ENCODE results near the gene INSYN1. TPM values are rescaled to one million over a fixed set of nuclear protein-coding genes. Genes with fewer than 3 reads are reported as not detected.

INSYN1 gene
- total RNA-seq, 4 donors from 2014 or later, result 2.6 to 4.7 (median 3.7) TPM

DNA sequence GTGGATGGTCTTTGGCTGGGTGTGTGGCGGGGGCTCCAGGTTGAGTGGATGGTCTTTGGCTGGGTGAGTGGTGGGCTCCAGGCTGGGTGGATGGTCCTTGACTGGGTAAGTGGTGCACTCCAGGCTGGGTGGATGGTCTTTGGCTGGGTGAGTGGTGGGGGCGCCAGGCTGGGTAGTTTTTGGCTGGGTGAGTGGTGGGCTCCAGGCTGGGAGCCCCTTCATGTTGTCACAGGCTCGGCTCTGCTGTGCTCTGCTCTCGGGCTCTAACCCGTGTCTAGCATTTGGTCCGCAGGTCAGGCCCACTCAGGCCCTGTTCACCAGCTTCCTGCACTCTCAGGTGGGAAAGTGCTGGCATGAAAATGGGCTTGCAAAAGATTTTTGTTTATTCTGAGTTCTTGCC, 43.9 kb downstream of the INSYN1 start:
- TF ChIP-seq, protein P1, sequence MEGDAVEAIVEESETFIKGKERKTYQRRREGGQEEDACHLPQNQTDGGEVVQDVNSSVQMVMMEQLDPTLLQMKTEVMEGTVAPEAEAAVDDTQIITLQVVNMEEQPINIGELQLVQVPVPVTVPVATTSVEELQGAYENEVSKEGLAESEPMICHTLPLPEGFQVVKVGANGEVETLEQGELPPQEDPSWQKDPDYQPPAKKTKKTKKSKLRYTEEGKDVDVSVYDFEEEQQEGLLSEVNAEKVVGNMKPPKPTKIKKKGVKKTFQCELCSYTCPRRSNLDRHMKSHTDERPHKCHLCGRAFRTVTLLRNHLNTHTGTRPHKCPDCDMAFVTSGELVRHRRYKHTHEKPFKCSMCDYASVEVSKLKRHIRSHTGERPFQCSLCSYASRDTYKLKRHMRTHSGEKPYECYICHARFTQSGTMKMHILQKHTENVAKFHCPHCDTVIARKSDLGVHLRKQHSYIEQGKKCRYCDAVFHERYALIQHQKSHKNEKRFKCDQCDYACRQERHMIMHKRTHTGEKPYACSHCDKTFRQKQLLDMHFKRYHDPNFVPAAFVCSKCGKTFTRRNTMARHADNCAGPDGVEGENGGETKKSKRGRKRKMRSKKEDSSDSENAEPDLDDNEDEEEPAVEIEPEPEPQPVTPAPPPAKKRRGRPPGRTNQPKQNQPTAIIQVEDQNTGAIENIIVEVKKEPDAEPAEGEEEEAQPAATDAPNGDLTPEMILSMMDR (IDR thresholded peaks at IDR 0.05; ENCODE audit: low read depth), result no peak

DNA sequence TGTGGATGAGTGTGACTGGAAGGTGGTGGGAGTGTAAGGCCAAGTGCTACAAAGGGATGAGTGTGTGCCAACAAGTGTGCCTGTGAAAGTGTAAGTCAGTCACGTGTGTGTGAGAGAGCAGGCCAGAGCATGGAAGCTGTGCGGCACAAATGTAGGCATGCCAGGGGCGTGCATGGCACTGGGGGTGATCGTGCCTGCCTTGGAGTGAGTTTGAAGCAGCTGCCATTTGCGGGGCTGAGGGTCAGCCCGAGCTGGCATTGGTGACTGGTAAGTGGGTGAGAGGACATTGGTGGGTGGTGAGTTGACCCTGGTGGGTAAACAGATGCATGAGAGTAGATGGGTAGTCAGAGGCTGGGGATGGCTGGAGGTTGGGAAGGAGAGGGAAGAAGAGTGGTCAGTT, 44.5 kb downstream of the INSYN1 start:
- TF ChIP-seq, protein P1 (IDR thresholded peaks at IDR 0.05; ENCODE audit: low read depth), result no peak

DNA sequence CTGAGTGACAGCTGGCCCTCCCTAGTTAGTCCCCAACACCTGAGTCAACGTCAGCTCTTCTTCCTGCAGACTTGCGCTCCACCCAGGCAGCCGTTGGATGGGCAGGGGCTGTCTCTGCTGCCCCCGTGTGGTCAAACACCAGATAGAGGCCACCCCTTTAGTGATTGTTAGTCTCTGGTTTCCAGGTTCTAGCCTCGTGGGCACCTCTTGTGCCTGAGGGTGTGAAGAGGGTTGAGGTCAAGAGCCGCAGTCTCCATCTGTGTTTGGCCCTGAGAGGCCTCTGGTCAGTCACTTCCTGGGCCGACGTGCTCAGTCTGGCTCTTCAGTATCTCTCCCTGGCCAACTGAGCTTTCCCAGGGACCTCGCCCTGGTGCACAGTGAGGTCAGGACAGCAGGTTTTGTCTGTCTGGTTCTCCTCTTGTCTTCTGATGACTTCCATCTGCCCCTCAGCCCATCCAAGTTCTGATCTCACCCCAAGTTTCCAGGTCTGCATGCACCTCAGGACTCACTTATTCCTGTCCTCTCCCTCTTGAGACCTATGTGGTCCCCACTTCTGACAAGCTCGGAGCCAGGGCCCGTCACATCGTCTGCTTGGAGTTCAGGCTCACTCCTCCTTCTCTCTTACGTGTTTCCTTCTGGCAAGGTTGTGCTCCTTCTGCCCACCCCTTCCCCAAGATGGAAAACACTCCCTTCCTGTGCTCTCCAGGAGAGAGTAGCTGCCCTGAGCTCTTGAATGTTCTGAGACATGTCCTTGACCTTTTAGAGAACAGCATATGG, 48.1 kb downstream of the INSYN1 start:
- TF ChIP-seq, protein P1 (IDR thresholded peaks at IDR 0.05; ENCODE audit: low read depth), result no peak

DNA sequence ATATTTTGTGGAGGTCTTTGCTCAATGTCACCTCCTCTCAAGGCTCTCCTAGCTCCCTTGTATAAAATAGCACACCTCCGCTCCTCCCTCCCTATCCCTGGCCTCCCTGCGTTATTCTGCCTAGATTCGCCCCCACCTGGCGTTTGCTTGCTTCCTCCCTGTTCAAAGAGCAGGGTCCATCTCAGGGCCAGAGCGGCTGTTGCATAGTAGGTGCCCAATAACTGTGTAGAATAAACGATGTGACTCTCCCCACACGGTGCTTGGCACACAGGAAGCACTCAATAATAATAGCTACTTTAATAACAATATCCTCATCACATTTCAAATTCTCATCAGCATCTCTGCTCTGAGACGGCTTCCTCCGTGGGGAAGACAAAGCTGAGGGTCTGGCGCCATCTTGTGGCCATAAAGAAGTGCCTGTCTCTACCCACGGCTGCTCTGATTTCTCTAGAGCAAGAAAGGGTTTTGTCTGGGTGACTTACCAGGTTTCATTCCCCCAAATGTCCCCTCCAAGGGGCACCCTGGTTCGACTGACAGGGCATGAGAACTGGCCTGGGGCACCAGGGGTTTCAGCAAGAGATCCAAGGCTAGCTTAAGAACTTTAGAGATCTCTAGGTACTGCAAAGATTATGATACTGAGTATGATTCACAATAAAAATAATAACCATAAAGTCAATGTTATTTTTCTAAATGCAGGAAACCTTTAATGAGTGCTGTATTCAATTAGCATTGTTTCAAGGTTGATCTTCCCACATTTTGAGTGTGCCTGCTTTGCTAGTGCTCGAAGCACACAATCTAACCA, 52.9 kb downstream of the INSYN1 start:
- TF ChIP-seq, protein P1 (IDR thresholded peaks at IDR 0.05; ENCODE audit: low read depth), result no peak

DNA sequence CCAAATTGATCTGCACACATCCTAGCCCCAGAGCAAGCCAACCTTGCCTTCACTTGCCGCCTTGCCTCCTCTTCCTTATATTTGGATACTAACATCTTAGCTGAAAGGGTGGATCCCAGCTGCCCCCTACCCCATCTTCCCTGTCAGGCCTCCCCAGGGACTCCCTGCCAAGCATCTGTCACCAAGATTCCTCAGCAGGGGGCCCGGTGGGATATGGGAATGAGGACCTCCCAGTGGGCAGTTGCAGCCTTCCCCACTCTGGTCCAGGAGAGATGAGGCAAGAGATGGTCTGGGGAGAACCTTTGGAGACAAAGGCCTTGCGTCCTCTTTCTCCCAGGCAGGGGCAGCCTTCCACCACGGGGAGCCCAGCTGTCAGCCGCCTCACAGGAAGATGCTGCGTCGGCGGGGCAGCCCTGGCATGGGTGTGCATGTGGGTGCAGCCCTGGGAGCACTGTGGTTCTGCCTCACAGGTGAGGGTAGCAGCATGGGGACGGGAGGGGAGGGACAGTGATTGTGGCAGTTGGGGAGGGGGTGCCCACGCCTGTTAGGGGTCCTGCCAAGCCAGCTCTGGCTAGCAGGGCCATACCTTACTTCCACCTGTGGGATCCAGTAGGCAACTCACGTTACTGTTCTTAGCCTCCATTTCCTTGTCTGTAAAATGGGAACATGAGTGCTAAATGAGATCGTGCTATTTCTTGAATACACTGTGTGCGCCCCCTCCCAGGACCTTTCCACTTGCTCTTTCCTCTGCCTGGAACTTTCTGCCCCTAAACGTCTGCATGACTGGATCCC, 53.7 kb downstream of the INSYN1 start:
- TF ChIP-seq, protein P1 (IDR thresholded peaks at IDR 0.05; ENCODE audit: low read depth), result no peak

DNA sequence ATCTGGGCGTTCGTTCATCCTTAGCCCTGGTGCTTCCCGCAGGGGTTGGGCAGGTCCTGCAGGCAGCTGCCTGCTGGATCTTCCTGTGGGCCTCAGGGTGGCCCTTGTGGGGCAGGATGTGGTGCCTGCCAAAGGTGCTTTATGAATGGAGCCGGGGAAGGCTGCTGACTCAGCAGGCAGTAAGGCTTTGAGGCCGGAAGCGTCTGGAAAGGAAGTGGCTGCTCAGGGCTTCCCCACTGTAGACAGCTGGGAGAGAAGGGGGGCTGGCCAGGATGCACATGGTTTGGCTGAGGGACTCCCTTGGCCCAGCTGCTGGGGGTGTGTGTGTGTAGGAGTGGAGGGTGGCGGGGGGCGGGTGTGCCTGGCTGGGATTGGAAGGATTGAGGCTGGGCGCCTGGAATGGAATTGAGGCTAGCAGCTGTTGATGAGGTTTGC, 56.1 kb downstream of the INSYN1 start:
- TF ChIP-seq, protein P1 (IDR thresholded peaks at IDR 0.05; ENCODE audit: low read depth), result no peak
